ENCODE measurements around the gene TMEM266.
A peak's percentile ranks its signal among the peaks of the same experiment; 100 is the strongest.

TMEM266 gene

GRCh38 chr15:76206325-76206976 lies 146.7 kb downstream of the TMEM266 start:
- FAIRE-seq: no peak

GRCh38 chr15:76208084-76208785 lies 148.4 kb downstream of the TMEM266 start:
- FAIRE-seq: no peak

- no peak for FAIRE-seq
These were observed 149.1 kb downstream of the TMEM266 start for GRCh38 chr15:76208786-76209424.

- no peak for FAIRE-seq
These were observed 149.7 kb downstream of the TMEM266 start for GRCh38 chr15:76209523-76209922.

- FAIRE-seq: no peak
These were observed 150.2 kb downstream of the TMEM266 start for GRCh38 chr15:76209942-76210341.

- no peak for FAIRE-seq
These were observed 155.8 kb downstream of the TMEM266 start for GRCh38 chr15:76215634-76216033.

- no peak for FAIRE-seq
These were observed 157.5 kb downstream of the TMEM266 start for GRCh38 chr15:76217029-76217881.

- FAIRE-seq: no peak
These were observed 158.1 kb downstream of the TMEM266 start for GRCh38 chr15:76217882-76218217.

GRCh38 chr15:76221085-76221767 lies 161.4 kb downstream of the TMEM266 start:
- FAIRE-seq: no peak

- FAIRE-seq: peak; percentile 99
These were observed 162.4 kb downstream of the TMEM266 start for GRCh38 chr15:76222159-76222558.

GRCh38 chr15:76223521-76223920 lies 163.7 kb downstream of the TMEM266 start:
- FAIRE-seq: no peak

GRCh38 chr15:76229266-76229665 lies 169.5 kb downstream of the TMEM266 start:
- no peak for FAIRE-seq

- FAIRE-seq: no peak
These were observed 174.1 kb downstream of the TMEM266 start for GRCh38 chr15:76233921-76234320.

GRCh38 chr15:76234337-76234889 lies 174.6 kb downstream of the TMEM266 start:
- no peak for FAIRE-seq

GRCh38 chr15:76235186-76235826 lies 175.5 kb downstream of the TMEM266 start:
- peak; percentile 93 for FAIRE-seq

- no peak for FAIRE-seq
These were observed 176.6 kb downstream of the TMEM266 start for GRCh38 chr15:76236350-76236749.

GRCh38 chr15:76239786-76240185 lies 180.0 kb downstream of the TMEM266 start:
- no peak for FAIRE-seq

- FAIRE-seq: no peak
These were observed 185.4 kb downstream of the TMEM266 start for GRCh38 chr15:76245072-76245610.

GRCh38 chr15:76251717-76252116 lies 191.9 kb downstream of the TMEM266 start:
- no peak for FAIRE-seq

GRCh38 chr15:76252249-76252648 lies 192.5 kb downstream of the TMEM266 start:
- no peak for FAIRE-seq

- no peak for FAIRE-seq
These were observed 194.1 kb downstream of the TMEM266 start for GRCh38 chr15:76253691-76254473.
